Measurements from ENCODE around the gene ARRB1.

ARRB1 gene

GRCh38 chr11:75246671-75247350 is 104.7 kb downstream of the ARRB1 start:
- peak; percentile 37 for DNase-seq

GRCh38 chr11:75246006-75246670 is 105.3 kb downstream of the ARRB1 start:
- DNase-seq, result peak; percentile 30

- DNase-seq, result peak; percentile 28
Measured at GRCh38 chr11:75245356-75246005, 106.0 kb downstream of the ARRB1 start.

GRCh38 chr11:75244052-75244814 is 107.2 kb downstream of the ARRB1 start:
- DNase-seq, result peak; percentile 47

GRCh38 chr11:75242722-75243600 is 108.5 kb downstream of the ARRB1 start:
- DNase-seq, result peak; percentile 55

- DNase-seq, result peak; percentile 55
Measured at GRCh38 chr11:75241906-75242644, 109.4 kb downstream of the ARRB1 start.

GRCh38 chr11:75241036-75241905 is 110.2 kb downstream of the ARRB1 start:
- peak; percentile 96 for DNase-seq

GRCh38 chr11:75240311-75241035 is 111.0 kb downstream of the ARRB1 start, which contains the start of gene TPBGL:
TSS of gene TPBGL (plus strand) at chr11:75240774. CDS start at chr11:75241050, 276 bp downstream.
- DNase-seq, result peak; percentile 71

- DNase-seq, result peak; percentile 30
Measured at GRCh38 chr11:75239531-75240290, 111.8 kb downstream of the ARRB1 start.

GRCh38 chr11:75238595-75239440 is 112.6 kb downstream of the ARRB1 start:
- DNase-seq, result peak; percentile 48

- no peak for DNase-seq
Measured at GRCh38 chr11:75237050-75237449, 114.4 kb downstream of the ARRB1 start.

- peak; percentile 34 for DNase-seq
Measured at GRCh38 chr11:75236062-75236461, 115.4 kb downstream of the ARRB1 start.

GRCh38 chr11:75233754-75234172 is 117.7 kb downstream of the ARRB1 start:
- DNase-seq, result peak; percentile 51

GRCh38 chr11:75230621-75231020 is 120.8 kb downstream of the ARRB1 start:
- DNase-seq, result no peak

GRCh38 chr11:75229466-75229865 is 122.0 kb downstream of the ARRB1 start:
- DNase-seq, result no peak

GRCh38 chr11:75225794-75226193 is 125.7 kb downstream of the ARRB1 start:
- DNase-seq, result peak; percentile 46

GRCh38 chr11:75223954-75224643 is 127.4 kb downstream of the ARRB1 start:
- peak; percentile 34 for DNase-seq
